Measurements from ENCODE around the gene UROS. TPM values are rescaled to one million over a fixed set of nuclear protein-coding genes. Genes with fewer than 3 reads are reported as not detected.

Gene UROS
- total RNA-seq, 4 donors from 2014 or later = 29.7 to 46.5 (median 36.4) TPM

GRCh38 chr10:125824736-125825135 is 1.7 kb upstream of the UROS start:
- no peak overlapping the region for H3K27ac ChIP-seq (replicated peaks in 1 of 4)
- H3K4me3 ChIP-seq = peak overlapping the region; percentile 72 to 100 (median 99)
- peaks cover 29 to 52% (median 42%) of the 10 kb centered on the region in 4 donors for H3K4me1 ChIP-seq
- TF ChIP-seq CTCF (IDR thresholded peaks at IDR 0.05) = no peak
- TF ChIP-seq POLR2A (IDR thresholded peaks at IDR 0.05; ENCODE audit: low read depth) = no peak
- TF ChIP-seq POLR2AphosphoS5 (IDR thresholded peaks at IDR 0.05) = no peak
- no peak for TF ChIP-seq EP300 (IDR thresholded peaks at IDR 0.05)
- 85% methylated on average over 1 of the region's 1 CpG for WGBS
- DNase-seq (ENCODE audit: extremely low spot score) = no peak
- H3K9me3 ChIP-seq = no peaks in the 10 kb centered on the region
- H3K36me3 ChIP-seq = peaks cover 21 to 43% (median 28%) of the 10 kb centered on the region in 4 donors
- intact Hi-C loops (cut with DNase I) = no loop called here
- H3K27me3 ChIP-seq = no peaks in the 10 kb centered on the region

GRCh38 chr10:125823663-125824251 is 699 bp upstream of the UROS start:
- Histone ChIP-seq H3K27me3 (no peaks in the 10 kb centered on the region), H3K9me3 (no peaks in the 10 kb centered on the region), H3K4me1 (peaks cover 29 to 52% (median 42%) of the 10 kb centered on the region in 4 donors), H3K4me3 (peak overlapping the region; percentile 72 to 100 (median 99)), H3K36me3 (peaks cover 12 to 33% (median 18%) of the 10 kb centered on the region in 4 donors), H3K27ac (replicated peaks in 1 of 4) (peak overlapping the region; percentile 83 to 90 (median 88))
- no peak for TF ChIP-seq EP300 (IDR thresholded peaks at IDR 0.05)
- no peak for TF ChIP-seq CTCF (IDR thresholded peaks at IDR 0.05)
- TF ChIP-seq POLR2AphosphoS5 (IDR thresholded peaks at IDR 0.05) = no peak
- no peak for TF ChIP-seq POLR2A (IDR thresholded peaks at IDR 0.05; ENCODE audit: low read depth)
- 1% methylated on average over 20 of the region's 20 CpGs for WGBS
- DNase-seq (ENCODE audit: extremely low spot score) = no peak
- intact Hi-C loops (cut with DNase I) = no loop called here

- intact Hi-C loops (cut with DNase I) = no loop called here
- WGBS = 82% methylated on average over 1 of the region's 1 CpG
- peaks cover 1 to 14% (median 3%) of the 10 kb centered on the region in 4 donors for H3K36me3 ChIP-seq
- no peak for TF ChIP-seq POLR2A (IDR thresholded peaks at IDR 0.05; ENCODE audit: low read depth)
- no peak for TF ChIP-seq EP300 (IDR thresholded peaks at IDR 0.05)
- no peak for TF ChIP-seq CTCF (IDR thresholded peaks at IDR 0.05)
- TF ChIP-seq POLR2AphosphoS5 (IDR thresholded peaks at IDR 0.05) = no peak
- peaks cover 29 to 42% (median 36%) of the 10 kb centered on the region in 4 donors for H3K4me1 ChIP-seq
- H3K9me3 ChIP-seq = no peaks in the 10 kb centered on the region
- no peak overlapping the region for H3K27ac ChIP-seq (replicated peaks in 1 of 4)
- H3K4me3 ChIP-seq = no peak overlapping the region
- DNase-seq (ENCODE audit: extremely low spot score) = no peak
- no peaks in the 10 kb centered on the region for H3K27me3 ChIP-seq
Observed at GRCh38 chr10:125820701-125821100, 2.4 kb downstream of the UROS start.

GRCh38 chr10:125817337-125817946 is 5.6 kb downstream of the UROS start:
- intact Hi-C loops (cut with DNase I) = loop anchor here (5.0 kb wide), 1 partner anchor 90 kb away; no protein-coding TSS in a partner anchor
- Histone ChIP-seq H3K4me3 (no peak overlapping the region), H3K36me3 (peaks cover 19 to 43% (median 32%) of the 10 kb centered on the region in 4 donors), H3K27ac (replicated peaks in 1 of 4) (no peak overlapping the region), H3K4me1 (peaks cover 10 to 20% (median 16%) of the 10 kb centered on the region in 4 donors), H3K27me3 (no peaks in the 10 kb centered on the region), H3K9me3 (no peaks in the 10 kb centered on the region)
- TF ChIP-seq POLR2AphosphoS5 (IDR thresholded peaks at IDR 0.05) = no peak
- no peak for TF ChIP-seq POLR2A (IDR thresholded peaks at IDR 0.05; ENCODE audit: low read depth)
- TF ChIP-seq CTCF (IDR thresholded peaks at IDR 0.05) = no peak
- no peak for TF ChIP-seq EP300 (IDR thresholded peaks at IDR 0.05)
- 90% methylated on average over 6 of the region's 6 CpGs for WGBS
- no peak for DNase-seq (ENCODE audit: extremely low spot score)
